NCI-H1930 (cell line): Measurements from ENCODE around the gene TLE2.
"Not testable (repeated sequence)": the region's sequence is repeated elsewhere in the genome, so short reads cannot be mapped to it uniquely, and the experiment has no call there.

ENCODE experiments used
- DNase-seq, 2 experiments: peaks; one replicate each; lab custom pipeline; 2025; lab: John Stamatoyannopoulos, UW

TLE2 gene

DNA sequence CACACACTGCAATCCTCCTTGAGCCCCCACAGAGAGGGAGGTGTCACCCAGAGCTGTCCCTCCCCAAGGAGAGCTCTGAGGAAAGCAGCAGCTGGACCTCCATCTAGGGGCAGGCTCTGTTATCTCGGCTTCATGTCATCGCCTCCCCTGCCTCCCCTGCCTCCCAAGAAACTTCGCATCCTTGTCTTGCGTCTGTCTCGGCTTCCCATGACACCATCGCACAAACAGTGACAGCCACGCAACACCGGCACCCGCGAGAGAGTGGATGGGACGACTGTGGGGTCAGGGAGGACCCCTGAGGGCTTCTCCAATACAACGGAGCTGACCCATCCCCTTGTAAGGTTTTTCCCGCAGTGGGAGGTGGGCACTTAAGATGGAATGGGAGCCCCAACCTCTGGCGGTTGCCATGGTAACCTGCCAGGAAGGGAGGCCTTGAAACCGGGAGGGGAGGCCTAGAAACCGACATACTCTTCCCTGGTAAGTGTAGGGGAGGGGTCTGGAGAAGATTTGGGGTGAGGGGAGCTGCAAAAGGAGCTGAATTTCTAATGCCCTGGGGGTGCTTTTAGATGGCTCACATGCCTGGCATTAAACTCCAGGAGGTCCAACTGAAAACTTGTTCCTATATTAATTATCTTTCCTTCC, 16.3 kb downstream of the TLE2 start:
- DNase-seq = no peak

GRCh38 chr19:3012059-3012458, 17.0 kb downstream of the TLE2 start:
- not testable (repeated sequence) for DNase-seq

DNA sequence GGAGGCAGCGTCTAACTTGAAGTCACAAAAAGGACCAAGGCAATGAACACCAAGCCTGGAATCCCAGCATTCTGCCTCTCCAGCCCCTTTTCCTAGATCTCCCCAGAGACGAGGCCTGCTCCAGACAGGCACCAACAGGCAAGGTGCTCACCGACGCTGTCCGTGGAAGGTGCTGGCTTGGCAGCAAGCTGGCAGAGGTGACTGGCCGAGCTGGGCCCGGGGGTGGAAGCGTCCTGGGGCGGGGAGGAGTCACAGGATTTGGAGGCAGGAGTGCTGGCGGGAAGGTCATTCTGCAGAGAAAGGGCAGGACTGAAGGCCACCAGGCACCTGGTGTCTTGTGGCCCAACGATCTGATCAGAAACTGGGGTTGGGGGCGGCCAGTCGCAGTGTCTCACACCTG, 18.2 kb downstream of the TLE2 start:
- no peak for DNase-seq

GRCh38 chr19:3008994-3009393, 20.1 kb downstream of the TLE2 start:
- no peak for DNase-seq

DNA sequence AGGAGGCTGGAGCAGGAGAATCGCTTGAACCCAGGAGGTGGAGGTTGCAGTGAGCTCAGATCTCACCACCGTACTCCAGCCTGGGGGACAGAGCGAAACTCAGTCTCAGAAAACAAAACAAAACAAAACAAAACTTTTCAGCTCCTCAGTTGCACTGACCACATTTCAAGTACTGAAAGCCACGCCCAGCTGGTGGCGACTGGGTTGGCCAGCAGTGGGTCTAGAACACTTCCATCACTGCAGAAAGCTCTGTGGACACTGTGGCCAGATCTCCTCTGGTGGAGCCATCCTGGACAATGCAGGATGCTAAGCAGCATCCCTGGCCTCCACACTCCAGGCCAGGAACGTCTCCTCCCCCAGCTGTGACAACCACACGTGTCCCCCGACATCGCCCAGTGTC, 21.1 kb downstream of the TLE2 start:
- no peak for DNase-seq

DNA sequence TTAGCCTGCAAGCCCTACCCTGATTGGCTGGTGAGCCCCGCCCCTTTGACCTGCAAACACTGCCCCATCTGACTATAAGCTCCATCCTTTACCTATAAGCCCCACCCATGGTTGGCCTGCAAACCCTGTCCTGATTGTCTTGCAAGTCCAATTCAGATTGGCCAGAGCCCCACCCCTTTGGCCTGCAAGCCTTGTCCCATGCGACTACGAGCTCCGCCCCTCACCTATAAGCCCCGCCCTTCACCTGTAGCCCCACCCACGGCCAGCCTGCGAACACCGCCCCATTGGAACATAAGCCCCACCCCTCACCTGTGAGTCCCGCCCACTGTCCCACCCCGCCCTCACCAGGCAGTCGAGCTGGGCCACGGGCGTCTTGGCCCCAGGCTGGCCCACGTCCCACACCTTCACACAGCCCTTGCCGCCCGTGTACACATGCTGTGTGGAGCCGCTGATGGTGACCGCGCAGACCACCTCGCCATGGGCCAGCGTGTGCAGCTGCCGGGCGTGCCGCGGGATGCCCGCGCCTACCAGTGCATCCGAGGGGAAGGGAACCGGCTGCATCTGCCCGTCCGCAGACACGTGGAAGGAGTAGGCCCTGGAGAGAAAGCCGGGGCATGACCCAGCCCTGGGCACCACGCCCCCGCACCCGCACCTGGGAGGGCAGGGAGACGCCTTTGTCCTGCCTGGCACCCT, 22.9 kb downstream of the TLE2 start:
- DNase-seq = no peak

GRCh38 chr19:3005345-3005744, 23.7 kb downstream of the TLE2 start:
- no peak for DNase-seq

- no peak for DNase-seq
Observed at GRCh38 chr19:3004522-3004921, 24.6 kb downstream of the TLE2 start.

DNA sequence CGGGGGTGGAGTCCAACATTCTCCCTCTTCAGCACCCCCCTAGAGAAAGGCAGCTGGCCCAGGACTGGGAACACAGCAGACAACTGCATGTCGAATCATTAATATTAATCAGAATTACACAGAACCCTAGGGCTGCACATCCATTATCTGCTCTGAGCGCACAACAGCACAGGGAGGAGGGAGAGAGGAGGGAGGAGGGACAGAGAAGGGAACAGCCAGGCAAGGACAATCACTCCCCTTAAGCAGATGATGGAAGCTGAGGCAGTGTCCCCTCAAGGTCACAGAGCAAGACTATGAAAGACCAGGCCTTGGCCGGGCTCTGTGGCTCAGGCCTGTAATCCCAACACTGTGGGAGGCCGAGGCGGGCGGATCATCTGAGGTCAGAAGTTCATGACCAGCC, 26.0 kb downstream of the TLE2 start:
- no peak for DNase-seq

- no peak for DNase-seq
Observed at GRCh38 chr19:3001235-3001800, 27.8 kb downstream of the TLE2 start.

- DNase-seq = no peak
Observed at GRCh38 chr19:2998642-2999041, 30.4 kb downstream of the TLE2 start.

- no peak for DNase-seq
Observed at GRCh38 chr19:2997720-2998119, 31.4 kb downstream of the TLE2 start.

DNA sequence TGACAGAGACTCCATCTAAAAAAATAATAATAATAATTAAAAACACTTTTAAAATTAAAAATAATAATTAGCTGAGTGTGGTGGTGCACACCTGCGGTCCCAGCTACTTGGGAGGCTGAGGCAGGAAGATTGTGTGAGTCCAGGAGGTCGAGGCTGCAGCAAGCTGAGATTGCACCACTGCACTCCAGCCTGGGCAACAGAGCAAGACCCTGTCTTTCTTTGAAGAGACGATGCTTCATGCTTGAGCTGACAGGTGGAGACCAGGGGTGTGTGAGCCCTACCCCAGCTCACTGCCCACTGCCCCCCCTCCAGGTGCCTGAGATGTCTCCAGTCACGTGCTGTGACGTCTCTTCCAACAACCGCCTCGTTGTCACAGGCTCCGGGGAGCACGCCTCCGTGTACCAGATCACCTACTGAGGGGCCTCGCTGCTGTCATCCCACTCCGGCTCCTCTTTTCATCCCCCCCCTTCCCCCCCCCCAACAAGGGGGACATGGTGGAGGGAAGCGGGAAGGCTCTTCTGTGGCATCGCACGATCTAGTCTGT, 34.4 kb downstream of the TLE2 start:
- DNase-seq = no peak

DNA sequence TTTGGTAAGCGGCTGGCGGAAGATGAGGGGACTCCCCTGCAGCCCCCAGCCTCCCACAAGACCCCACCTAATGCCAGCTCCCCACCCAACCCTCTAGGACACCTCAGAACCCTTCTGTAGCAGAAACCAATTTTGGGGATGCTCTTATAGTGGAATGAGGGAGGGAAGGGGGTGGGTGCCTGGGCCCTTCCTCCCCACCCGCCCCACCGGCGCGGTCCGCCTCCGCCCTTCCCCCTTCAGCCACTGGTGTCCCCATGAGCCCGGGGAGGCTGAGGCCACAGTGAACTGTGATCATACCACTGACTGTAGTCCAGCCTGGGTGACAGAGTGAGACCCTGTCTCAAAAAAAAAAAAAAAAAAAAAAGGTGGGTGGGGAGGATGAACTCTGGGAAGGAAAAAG, 35.5 kb downstream of the TLE2 start:
- DNase-seq = no peak

GRCh38 chr19:2992958-2993357, 36.1 kb downstream of the TLE2 start:
- DNase-seq = no peak

DNA sequence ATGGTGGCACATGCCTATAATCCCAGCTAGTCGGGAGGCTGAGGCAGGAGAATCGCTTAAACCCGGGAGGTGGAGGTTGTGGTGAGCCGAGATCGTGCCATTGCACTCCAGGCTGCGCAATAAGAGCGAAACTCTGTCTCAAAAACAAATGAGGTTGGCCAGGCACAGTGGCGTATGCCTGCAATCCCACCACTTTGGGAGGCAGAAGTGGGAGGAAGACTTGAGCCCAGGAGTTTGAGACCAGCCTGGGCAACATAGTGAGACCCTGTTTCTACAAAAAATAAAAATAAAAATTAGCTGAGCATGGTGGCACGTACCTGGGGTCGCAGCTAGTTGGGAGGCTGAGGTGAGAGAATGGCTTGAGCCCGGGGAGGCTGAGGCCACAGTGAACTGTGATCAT, 36.7 kb downstream of the TLE2 start:
- DNase-seq = not testable (repeated sequence)

- DNase-seq = no peak
Observed at GRCh38 chr19:2989236-2989946, 39.7 kb downstream of the TLE2 start.

- DNase-seq = no peak
Observed at GRCh38 chr19:2988568-2988967, 40.5 kb downstream of the TLE2 start.

DNA sequence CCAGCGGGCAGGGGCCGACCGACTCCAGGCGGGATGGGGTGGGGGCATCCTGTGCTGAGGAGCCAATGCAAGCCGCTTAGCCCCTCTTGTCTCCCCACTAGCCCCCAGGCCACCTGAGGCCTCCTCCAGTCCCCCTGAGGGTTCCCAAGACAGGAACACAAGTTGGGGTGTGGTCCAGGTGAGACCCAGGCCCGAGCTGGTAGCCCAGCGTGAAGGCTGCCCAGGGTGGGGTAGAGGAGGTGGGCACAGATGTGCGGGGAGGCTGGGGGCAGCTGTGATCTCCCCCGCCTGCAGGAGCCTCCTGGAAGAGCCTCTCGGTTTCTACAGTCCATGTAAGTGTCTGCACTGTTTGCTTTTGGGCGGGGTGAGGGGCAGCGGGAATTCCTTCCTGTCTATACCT, 41.3 kb downstream of the TLE2 start:
- no peak for DNase-seq

GRCh38 chr19:2986951-2987524, 42.0 kb downstream of the TLE2 start:
- DNase-seq = no peak

GRCh38 chr19:2984215-2984528, 44.9 kb downstream of the TLE2 start:
- no peak for DNase-seq
